DND-41 (cell line): ENCODE data around the gene FAM24B.

ENCODE experiments used
- EZH2 ChIP-seq: IDR thresholded peaks from 3 replicates; pipeline ENCODE4 v1.6.1; 2012; ENCODE audit warnings: borderline replicate concordance, low read depth, mild to moderate bottlenecking, moderate library complexity, low read length, inconsistent platforms; ENCODE audit not compliant: severe bottlenecking
- TF ChIP-seq, protein P1 (sequence below): IDR thresholded peaks from 2 replicates; pipeline ENCODE4 v1.5.1; 2012; ENCODE audit warnings: borderline replicate concordance, low read length, moderate library complexity, mild to moderate bottlenecking; ENCODE audit not compliant: poor library complexity, severe bottlenecking; ENCODE audit errors: extremely low read depth

DNA sequence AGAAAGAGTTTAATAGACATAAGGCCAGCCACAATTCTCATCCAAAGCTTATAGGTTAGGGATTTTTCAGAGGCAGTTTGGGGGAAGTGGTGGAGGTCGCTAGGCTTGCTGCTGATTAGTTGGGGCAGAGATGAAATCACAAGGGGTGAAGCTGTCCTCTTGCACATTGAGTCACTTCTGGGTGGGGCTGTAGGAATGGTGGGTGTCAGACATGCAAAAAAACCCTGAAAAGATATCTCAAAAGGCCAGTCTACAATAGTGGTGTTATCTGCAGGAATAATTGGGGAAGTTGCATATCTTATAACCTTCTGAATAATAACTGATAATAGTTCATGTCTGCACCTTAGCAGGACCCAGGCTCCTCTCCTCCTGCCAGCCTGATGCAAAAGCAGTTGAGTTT is 2.1 kb downstream of the FAM24B start:
- TF ChIP-seq, protein P1, sequence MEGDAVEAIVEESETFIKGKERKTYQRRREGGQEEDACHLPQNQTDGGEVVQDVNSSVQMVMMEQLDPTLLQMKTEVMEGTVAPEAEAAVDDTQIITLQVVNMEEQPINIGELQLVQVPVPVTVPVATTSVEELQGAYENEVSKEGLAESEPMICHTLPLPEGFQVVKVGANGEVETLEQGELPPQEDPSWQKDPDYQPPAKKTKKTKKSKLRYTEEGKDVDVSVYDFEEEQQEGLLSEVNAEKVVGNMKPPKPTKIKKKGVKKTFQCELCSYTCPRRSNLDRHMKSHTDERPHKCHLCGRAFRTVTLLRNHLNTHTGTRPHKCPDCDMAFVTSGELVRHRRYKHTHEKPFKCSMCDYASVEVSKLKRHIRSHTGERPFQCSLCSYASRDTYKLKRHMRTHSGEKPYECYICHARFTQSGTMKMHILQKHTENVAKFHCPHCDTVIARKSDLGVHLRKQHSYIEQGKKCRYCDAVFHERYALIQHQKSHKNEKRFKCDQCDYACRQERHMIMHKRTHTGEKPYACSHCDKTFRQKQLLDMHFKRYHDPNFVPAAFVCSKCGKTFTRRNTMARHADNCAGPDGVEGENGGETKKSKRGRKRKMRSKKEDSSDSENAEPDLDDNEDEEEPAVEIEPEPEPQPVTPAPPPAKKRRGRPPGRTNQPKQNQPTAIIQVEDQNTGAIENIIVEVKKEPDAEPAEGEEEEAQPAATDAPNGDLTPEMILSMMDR = no peak
- TF ChIP-seq EZH2 = no peak
